Stimulated activated naive B cell treated with anti-CD40 and anti-IgM and Interleukin-4, amounts not matched to agents 10 μg/mL and 1 μg/mL and 100 μg/mL, for 72 hours (primary cell): Measurements from ENCODE around the gene KCNJ6.

Source experiments
- ATAC-seq, 2 donors: fragments of 150-1000 bp; cut with Tn5 transposase; replicated peaks; 2 replicates each; pipeline ENCODE4 v1.10.0; 2021; ENCODE audit warnings: moderate library complexity in 1 of 2
- DNase-seq: peaks from one replicate; pipeline ENCODE4 v3.0.0; 2021
- H3K27ac Mint-ChIP-seq: one replicate; pipeline ENCODE4 v1.8.0; 2022; ENCODE audit warnings: mild to moderate bottlenecking, mixed read lengths
- H3K27me3 Mint-ChIP-seq, 2 donors: one replicate each; pipeline ENCODE4 v1.8.0; 2022; ENCODE audit warnings: mixed read lengths in 2 of 2
- H3K36me3 Mint-ChIP-seq, 2 donors: one replicate each; pipeline ENCODE4 v1.8.0; 2022; ENCODE audit warnings: mixed read lengths in 2 of 2, mild to moderate bottlenecking in 1 of 2
- H3K4me1 Mint-ChIP-seq, 2 donors: one replicate each; pipeline ENCODE4 v1.8.0; 2022; ENCODE audit warnings: mixed read lengths in 2 of 2, mild to moderate bottlenecking in 1 of 2
- H3K4me3 Mint-ChIP-seq, 2 donors: one replicate each; pipeline ENCODE4 v1.8.0; 2022; ENCODE audit warnings: mild to moderate bottlenecking in 2 of 2, mixed read lengths in 2 of 2, moderate library complexity in 1 of 2
- H3K9me3 Mint-ChIP-seq, 2 donors: one replicate each; pipeline ENCODE4 v1.8.0; 2022; ENCODE audit warnings: mixed read lengths in 2 of 2, mild to moderate bottlenecking in 1 of 2

The KCNJ6 gene

DNA sequence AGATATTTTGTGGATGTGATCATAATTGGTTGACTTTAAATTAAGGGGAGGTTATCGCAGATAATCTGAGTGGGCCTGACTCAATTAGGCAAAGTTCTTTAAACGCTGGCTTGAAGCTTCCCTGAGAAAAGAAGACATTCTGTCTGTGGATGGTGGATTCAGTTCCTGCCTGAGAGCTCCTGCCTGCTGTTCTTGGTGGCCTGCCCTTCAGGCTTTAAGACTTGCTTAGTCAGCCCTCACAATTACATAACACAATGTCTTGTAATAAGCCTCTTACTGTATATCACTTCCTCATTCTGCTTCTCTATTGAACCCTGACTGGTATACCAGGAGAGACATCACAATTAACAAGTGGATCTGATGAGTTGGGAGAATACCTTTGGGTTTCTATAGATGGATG, 50.2 kb downstream of the KCNJ6 start:
- Mint-ChIP-seq H3K9me3 (no peaks in the 10 kb centered on the region), H3K27ac (no peak overlapping the region), H3K36me3 (no peaks in the 10 kb centered on the region), H3K27me3 (peaks cover 0 to 8% of the 10 kb centered on the region in 2 donors), H3K4me3 (no peak overlapping the region), H3K4me1 (peaks cover 12 to 15% of the 10 kb centered on the region in 2 donors)
- no peak for DNase-seq
- peak; percentile 77 to 87 for ATAC-seq

DNA sequence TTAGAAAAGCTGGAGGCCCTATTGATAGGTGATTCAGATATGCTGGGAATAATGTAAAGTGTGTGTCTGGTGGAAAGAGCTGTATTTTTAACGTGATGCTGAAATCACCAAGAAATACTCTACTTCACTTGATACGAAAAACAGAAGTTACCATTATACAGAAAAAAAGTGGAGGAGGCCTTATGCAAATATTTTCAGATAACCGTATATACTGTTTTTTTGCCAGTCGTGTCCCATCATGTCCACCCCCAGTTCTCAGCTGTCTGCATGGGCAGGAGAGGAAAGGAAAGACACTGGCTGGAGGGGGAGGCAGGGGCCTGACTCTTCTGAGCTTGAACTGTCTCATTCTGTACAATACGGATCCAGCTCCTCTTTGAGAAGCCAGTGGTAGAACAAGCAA, 51.1 kb downstream of the KCNJ6 start:
- DNase-seq: no peak
- peaks cover 12 to 15% of the 10 kb centered on the region in 2 donors for H3K4me1 Mint-ChIP-seq
- no peak overlapping the region for H3K4me3 Mint-ChIP-seq
- H3K27me3 Mint-ChIP-seq: peaks cover 0 to 8% of the 10 kb centered on the region in 2 donors
- no peak for ATAC-seq
- no peaks in the 10 kb centered on the region for H3K36me3 Mint-ChIP-seq
- H3K9me3 Mint-ChIP-seq: no peaks in the 10 kb centered on the region
- no peak overlapping the region for H3K27ac Mint-ChIP-seq

DNA sequence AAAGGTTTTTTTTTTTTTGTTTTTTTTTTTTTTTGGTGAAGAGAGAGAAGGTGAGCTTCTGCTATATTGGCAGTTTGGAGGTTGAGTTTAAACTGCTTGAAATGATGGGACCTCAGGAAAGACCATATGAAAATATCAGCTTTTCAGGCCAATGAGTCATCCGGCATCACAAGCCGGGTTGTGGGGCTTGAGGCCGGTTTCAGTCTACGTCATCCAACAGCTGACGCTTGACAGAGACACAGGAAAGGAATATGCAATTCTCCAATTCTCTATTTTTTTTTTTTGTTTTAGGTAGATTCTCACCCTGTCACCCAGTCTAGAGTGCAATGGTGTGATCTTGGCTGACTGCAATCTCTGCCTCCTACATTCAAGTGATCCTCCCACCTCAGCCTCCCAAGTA, 52.4 kb downstream of the KCNJ6 start:
- H3K27me3 Mint-ChIP-seq: peaks cover 0 to 8% of the 10 kb centered on the region in 2 donors
- ATAC-seq (no peak), DNase-seq (no peak)
- no peaks in the 10 kb centered on the region for H3K36me3 Mint-ChIP-seq
- no peaks in the 10 kb centered on the region for H3K9me3 Mint-ChIP-seq
- no peak overlapping the region for H3K27ac Mint-ChIP-seq
- H3K4me3 Mint-ChIP-seq: no peak overlapping the region
- peaks cover 12 to 15% of the 10 kb centered on the region in 2 donors for H3K4me1 Mint-ChIP-seq

DNA sequence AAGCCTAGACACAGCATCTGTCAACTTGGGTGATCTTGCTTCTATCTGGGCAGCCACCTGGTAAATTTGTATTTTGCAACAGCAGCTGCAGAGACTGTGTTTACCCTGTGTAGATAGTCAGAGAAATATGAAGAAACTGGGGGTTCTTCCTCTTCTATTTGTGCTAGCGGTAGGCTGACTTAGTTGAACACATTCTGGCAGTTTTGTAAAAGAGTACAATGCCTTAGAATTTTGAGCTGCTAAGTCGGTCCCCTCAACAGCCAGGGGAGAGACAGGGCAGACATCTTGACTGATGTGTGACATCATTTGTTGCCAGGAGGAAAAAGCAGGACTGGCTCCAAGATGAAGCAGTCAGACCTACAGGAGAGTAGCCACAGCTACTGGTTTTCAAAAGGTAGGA, 53.7 kb downstream of the KCNJ6 start:
- DNase-seq: no peak
- ATAC-seq: peak; percentile 86
- Mint-ChIP-seq H3K36me3 (no peaks in the 10 kb centered on the region), H3K4me1 (peaks cover 12 to 15% of the 10 kb centered on the region in 2 donors), H3K4me3 (no peak overlapping the region), H3K27me3 (peaks cover 0 to 3% of the 10 kb centered on the region in 2 donors), H3K27ac (peak overlapping the region; percentile 39), H3K9me3 (no peaks in the 10 kb centered on the region)

DNA sequence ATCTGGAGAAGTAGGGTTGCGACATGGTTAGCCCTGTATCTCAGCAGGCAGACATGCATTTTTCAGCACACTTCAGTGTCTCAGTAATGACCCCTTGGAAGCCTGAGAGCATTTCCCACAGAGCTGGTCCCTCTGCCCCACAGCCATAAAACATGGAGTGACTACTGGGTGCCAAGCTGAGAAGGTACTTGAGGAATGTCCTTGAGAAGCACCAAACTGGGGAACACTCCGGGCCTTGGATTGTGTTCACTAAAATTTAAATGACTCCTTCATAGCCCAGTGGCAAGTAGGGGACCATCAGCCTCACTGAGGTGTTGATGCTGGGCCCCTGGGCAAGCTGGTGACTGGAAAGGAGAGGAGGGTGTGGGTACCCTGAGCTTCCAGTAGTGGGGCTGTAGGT, 54.7 kb downstream of the KCNJ6 start:
- H3K27ac Mint-ChIP-seq: no peak overlapping the region
- no peaks in the 10 kb centered on the region for H3K36me3 Mint-ChIP-seq
- no peak overlapping the region for H3K4me3 Mint-ChIP-seq
- peaks cover 0 to 2% of the 10 kb centered on the region in 2 donors for H3K9me3 Mint-ChIP-seq
- no peak for ATAC-seq
- no peaks in the 10 kb centered on the region for H3K27me3 Mint-ChIP-seq
- no peak for DNase-seq
- H3K4me1 Mint-ChIP-seq: peaks cover 12 to 15% of the 10 kb centered on the region in 2 donors

DNA sequence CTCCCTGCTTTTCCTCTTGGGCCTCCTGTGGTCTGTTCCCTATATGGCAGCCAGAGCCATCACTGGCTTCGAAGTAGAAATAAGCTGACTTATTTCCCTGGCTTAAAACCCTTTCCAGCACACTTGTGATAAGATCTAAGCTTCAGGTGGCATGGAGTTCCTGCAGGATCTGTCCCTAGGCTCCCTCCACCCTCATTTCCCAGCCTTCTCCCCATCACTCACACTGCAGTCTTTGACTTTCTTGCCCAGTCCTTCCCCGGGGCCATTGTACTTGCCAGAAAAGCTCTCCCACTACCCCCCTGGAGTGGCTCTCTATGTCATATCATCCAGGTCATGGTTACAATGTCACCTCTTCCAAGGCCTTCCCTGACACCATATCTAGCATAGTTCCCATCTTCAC, 55.8 kb downstream of the KCNJ6 start:
- Mint-ChIP-seq H3K36me3 (no peaks in the 10 kb centered on the region), H3K4me1 (peaks cover 3 to 7% of the 10 kb centered on the region in 2 donors), H3K4me3 (no peak overlapping the region), H3K9me3 (peaks cover 0 to 2% of the 10 kb centered on the region in 2 donors), H3K27me3 (no peaks in the 10 kb centered on the region), H3K27ac (no peak overlapping the region)
- DNase-seq: no peak
- no peak for ATAC-seq

DNA sequence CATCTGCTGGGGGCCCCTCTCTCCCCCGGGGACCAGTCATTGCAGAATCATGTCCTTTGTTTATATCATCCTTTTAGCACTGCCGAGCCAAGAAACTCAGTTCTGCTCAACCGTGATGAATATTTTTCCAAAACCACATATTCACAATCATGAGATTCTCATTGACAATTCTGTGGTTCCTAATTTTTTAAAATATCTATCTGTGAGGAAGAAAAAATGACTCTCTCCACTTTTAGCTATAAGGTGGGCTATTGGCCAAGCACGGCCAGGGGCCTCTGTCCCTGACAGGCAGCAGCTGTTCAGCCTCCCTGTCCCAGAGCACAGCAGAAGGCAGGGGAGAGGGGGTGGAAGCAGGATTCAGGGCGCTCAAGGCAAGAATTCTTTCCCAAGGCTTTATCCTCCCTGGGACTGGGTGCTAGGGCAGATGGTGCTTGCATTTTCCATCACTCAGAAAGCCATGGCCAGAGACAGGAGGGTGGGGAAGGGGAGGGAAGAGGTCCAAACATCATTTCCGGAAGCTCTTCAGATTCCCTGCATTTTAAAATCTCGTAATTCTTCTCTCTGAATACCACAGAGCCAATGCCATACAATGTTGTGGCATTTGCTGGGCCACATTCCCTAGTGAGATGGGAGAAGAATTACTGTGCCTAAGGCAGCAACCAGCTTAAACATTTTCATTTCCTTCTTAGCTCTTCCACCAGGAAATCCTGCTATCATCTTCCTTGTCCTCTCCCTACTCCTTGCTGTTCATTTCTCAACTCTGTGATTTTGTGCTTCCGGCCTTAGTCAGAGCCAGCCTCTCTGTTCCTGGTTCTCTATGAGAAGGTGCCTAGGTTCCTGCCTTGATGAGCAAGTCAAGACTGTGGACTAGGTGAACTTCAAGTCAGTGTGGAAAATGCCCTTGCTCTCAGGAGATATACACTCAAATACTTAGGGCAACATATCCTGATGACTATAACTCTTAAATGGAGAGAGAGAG, 60.3 kb downstream of the KCNJ6 start:
- H3K9me3 Mint-ChIP-seq: peaks cover 5 to 16% of the 10 kb centered on the region in 2 donors
- H3K36me3 Mint-ChIP-seq: no peaks in the 10 kb centered on the region
- H3K4me1 Mint-ChIP-seq: no peaks in the 10 kb centered on the region
- DNase-seq: no peak
- ATAC-seq: no peak
- no peaks in the 10 kb centered on the region for H3K27me3 Mint-ChIP-seq
- H3K27ac Mint-ChIP-seq: no peak overlapping the region
- H3K4me3 Mint-ChIP-seq: no peak overlapping the region

DNA sequence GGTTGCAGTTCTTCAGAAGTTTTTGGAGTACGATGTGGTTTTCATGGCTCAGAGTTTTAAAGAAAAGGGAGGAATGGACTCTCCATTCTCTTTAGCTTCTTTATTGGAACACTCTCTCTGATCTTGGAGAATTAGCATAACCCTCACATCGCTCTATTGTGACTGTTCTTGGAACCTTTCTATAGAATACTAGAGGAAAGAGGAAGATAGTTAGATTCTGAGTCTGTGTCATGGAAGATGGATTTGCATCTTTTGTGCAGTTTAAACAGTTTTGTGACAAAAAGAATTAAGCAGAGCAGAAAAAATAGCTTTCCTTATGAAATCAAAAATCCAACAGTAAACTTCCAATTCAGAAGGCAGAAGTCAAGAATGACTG, 61.0 kb downstream of the KCNJ6 start:
- Mint-ChIP-seq H3K27me3 (no peaks in the 10 kb centered on the region), H3K4me3 (no peak overlapping the region), H3K36me3 (no peaks in the 10 kb centered on the region), H3K4me1 (no peaks in the 10 kb centered on the region), H3K27ac (no peak overlapping the region), H3K9me3 (peaks cover 5 to 16% of the 10 kb centered on the region in 2 donors)
- no peak for ATAC-seq
- DNase-seq: no peak

DNA sequence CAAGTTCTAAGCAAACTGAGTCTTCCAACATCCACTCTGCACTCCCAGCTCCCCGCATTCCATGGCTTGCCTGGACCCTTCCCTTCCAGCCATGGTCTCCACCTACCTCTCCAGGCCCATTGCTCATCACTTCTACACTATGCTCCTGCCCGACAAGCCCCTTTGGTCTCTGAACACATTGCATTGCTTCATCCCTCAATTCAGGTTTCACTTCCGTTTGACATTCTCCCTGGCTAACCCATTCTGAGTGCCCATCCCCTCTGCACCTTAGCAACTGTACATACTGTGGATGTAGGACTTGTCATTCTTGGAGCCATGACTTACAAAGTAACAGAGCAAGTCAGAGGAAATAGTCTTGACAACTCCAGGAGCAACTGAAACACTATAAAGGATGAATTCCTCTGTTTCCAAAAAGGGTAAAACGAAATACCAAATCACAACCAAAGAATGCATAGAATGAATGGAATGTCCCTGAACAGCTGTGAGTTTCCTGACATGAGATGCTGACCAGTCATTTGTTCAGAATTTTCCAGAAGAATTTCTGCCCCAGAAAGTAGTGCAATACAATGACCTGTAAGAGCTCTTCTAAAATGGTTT, 66.7 kb downstream of the KCNJ6 start:
- Mint-ChIP-seq H3K4me1 (no peaks in the 10 kb centered on the region), H3K27me3 (peaks cover 9 to 15% of the 10 kb centered on the region in 2 donors), H3K9me3 (peaks cover 3 to 16% of the 10 kb centered on the region in 2 donors), H3K36me3 (no peaks in the 10 kb centered on the region), H3K27ac (no peak overlapping the region), H3K4me3 (no peak overlapping the region)
- ATAC-seq (no peak), DNase-seq (no peak)

DNA sequence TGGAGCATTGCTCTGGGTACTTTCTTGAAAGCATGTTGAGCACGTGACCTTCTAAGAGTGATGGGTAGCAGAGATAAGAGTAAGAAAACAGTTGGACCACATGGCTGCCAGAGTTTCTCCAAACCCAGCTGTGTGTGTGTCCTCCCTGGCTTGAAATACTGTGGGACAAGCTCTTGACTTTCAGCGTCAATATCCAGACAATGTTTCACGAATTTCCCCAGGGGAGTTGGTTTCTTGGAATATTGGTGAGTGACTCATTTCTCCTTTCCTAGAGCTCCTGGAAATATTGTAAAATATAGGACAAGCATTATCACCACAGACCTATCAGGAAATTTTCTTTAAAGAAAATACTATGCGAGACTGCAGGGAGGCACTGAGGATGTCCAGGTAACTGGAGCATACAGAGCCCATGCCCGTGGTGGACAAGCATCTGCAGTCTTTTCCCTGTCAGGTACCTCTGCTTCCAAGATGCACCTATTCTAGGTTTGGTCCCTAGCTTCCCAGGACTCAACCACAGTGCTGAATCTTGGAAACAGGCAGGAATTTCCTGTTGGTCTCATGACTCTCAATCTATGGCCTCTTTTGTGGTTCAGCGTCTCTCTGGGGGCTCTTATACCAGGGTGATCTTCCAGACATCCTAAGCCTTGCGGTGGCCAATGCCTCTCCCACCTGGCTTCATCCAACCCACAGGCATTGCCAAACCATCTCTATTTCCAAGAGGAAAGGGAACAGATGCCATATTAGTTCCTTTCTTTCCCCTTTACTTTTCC, 67.4 kb downstream of the KCNJ6 start:
- Mint-ChIP-seq H3K4me1 (no peaks in the 10 kb centered on the region), H3K27ac (no peak overlapping the region), H3K36me3 (no peaks in the 10 kb centered on the region), H3K9me3 (peaks cover 2 to 14% of the 10 kb centered on the region in 2 donors), H3K27me3 (peaks cover 9 to 18% of the 10 kb centered on the region in 2 donors), H3K4me3 (no peak overlapping the region)
- ATAC-seq: no peak
- DNase-seq: no peak

DNA sequence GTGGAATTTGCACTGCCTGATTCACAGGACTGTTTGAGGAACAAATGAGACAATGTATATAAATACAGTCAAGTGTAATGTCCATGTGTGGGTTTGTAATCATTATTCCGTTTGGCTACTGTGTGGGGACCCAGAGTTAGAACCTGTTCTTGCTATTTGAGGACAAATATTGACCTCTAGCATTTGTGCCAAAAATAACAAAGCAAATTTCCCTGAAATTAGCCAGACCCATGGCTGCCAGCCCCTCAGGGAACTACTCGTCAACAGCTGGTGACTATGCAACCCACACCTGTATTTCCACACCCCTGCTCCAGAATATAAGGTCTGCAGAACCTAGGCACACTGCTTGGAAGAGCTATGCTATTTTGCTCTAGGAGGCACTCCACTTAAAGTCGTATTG, 70.7 kb downstream of the KCNJ6 start:
- Mint-ChIP-seq H3K4me1 (no peaks in the 10 kb centered on the region), H3K4me3 (no peak overlapping the region), H3K27ac (no peak overlapping the region), H3K36me3 (no peaks in the 10 kb centered on the region), H3K9me3 (peaks cover 0 to 3% of the 10 kb centered on the region in 2 donors), H3K27me3 (peaks cover 9 to 18% of the 10 kb centered on the region in 2 donors)
- DNase-seq (no peak), ATAC-seq (no peak)

DNA sequence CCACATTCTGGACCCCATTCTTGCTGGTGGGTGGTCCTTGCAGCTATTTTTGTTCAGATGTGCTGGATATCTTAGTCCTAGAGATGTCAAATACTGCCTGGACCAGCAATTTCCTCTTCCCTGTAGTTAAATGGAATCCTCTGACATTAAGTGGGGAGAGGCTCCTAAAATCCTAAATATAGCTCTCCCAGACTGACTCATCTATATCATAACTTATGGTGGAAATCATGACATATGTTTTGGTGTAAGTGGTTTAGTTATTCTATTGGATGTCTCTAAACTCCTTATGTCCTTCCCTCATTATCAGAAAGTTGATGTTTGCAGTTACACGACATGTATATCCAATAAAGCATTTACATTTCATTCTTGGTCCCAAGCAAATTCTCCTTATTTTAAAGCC, 73.1 kb downstream of the KCNJ6 start:
- H3K9me3 Mint-ChIP-seq: peaks cover 0 to 3% of the 10 kb centered on the region in 2 donors
- H3K4me1 Mint-ChIP-seq: no peaks in the 10 kb centered on the region
- H3K36me3 Mint-ChIP-seq: no peaks in the 10 kb centered on the region
- peaks cover 9 to 13% of the 10 kb centered on the region in 2 donors for H3K27me3 Mint-ChIP-seq
- DNase-seq (no peak), ATAC-seq (no peak)
- H3K4me3 Mint-ChIP-seq: no peak overlapping the region
- no peak overlapping the region for H3K27ac Mint-ChIP-seq

DNA sequence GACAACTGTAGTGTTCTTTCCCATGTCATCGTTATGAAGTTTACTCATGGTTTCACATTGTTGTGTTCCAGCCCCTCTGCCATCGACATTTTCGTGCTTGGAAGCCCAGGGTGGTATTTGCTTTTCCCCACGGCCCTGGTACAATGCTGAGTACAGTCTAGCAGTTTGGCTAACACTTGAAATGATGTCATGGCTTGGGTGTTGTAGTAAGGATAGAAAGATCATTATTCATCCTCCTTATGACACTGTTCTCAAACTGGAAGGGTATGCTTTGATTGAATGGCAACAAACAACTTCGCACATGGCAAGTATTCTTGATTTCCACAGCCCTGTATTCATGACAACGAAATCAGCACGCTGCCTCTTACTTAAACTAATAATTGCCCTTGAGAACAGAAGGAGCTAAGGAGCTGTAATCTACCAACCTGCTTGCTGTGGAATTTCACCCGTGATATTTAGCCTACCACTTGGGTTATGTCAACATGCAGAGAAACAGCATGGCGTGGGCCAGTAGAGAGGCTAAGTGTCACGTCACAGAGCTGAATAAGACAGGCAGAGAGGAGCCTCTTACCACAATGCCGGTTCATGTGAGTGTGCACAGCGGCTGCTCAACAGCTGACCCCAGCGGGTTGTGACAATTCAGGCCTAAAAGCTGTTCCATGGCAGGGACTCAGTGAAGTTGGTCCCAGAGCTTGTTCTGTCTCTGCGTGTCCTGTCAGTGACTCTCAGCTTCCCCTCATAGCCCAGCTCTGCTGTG, 73.9 kb downstream of the KCNJ6 start:
- DNase-seq (no peak), ATAC-seq (no peak)
- Mint-ChIP-seq H3K27ac (no peak overlapping the region), H3K27me3 (peaks cover 2 to 6% of the 10 kb centered on the region in 2 donors), H3K4me1 (no peaks in the 10 kb centered on the region), H3K36me3 (no peaks in the 10 kb centered on the region), H3K4me3 (no peak overlapping the region), H3K9me3 (peaks cover 0 to 3% of the 10 kb centered on the region in 2 donors)

DNA sequence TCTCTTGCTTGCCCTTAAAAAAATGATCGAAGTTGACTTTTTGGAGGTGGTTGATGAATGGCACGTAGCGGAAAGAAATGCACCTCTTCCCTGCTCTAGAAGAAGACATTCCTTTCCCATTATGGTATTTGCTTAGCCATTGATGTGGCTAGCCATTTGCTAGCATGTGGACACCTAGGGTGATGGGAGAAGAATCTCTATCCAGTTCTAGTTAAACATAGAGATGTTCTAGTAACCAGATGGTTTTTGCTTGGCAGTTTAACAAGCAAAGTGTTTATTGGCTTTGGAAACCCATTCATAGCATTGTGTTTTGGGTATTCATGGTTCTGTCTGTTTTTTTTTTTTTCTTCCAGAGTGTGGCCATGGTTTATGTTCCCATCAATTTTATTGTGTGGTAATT, 78.9 kb downstream of the KCNJ6 start:
- DNase-seq: no peak

More for the DNA sequence above, 78.9 kb downstream of the KCNJ6 start:
- no peaks in the 10 kb centered on the region for H3K36me3 Mint-ChIP-seq
- peaks cover 0 to 4% of the 10 kb centered on the region in 2 donors for H3K9me3 Mint-ChIP-seq
- no peak for ATAC-seq
- H3K27me3 Mint-ChIP-seq: no peaks in the 10 kb centered on the region
- H3K4me1 Mint-ChIP-seq: no peaks in the 10 kb centered on the region
- no peak overlapping the region for H3K27ac Mint-ChIP-seq
- H3K4me3 Mint-ChIP-seq: no peak overlapping the region
